Activated CD4-positive, alpha-beta T cell treated with anti-CD3 and anti-CD28 coated beads, Interleukin-2, amount 10 ng/mL, durations not matched to agents 7 days and 5 days (primary cell): ENCODE measurements around the gene FAM81A. TPM values are rescaled to one million over a fixed set of nuclear protein-coding genes. Genes with fewer than 3 reads are reported as not detected.
"Not testable (repeated sequence)": the region's sequence is repeated elsewhere in the genome, so short reads cannot be mapped to it uniquely, and the experiment has no call there.

Experiments
- CTCF ChIA-PET: fragments of 350-600 bp; sonication (Branson Sonifier 250); formaldehyde crosslinking; loops from one replicate; lab custom pipeline; 2021; ENCODE audit warnings: antibody characterized with exemption; lab: Charles Lee
- POLR2A ChIA-PET: fragments of 350-600 bp; sonication (Branson Sonifier 250); formaldehyde crosslinking; loops from one replicate; lab custom pipeline; 2021; ENCODE audit warnings: antibody characterized with exemption; lab: Charles Lee
- DNase-seq: peaks from one replicate; pipeline ENCODE4 v3.0.0-alpha.2; 2020
- H3K27ac Mint-ChIP-seq: one replicate; pipeline ENCODE4 v1.8.0; 2021; ENCODE audit warnings: mild to moderate bottlenecking, moderate library complexity, mixed read lengths
- H3K27me3 Mint-ChIP-seq: one replicate; pipeline ENCODE4 v1.8.0; 2021; ENCODE audit warnings: mixed read lengths
- H3K36me3 Mint-ChIP-seq: one replicate; pipeline ENCODE4 v1.8.0; 2021; ENCODE audit warnings: low read depth, mixed read lengths
- H3K4me1 Mint-ChIP-seq: one replicate; pipeline ENCODE4 v1.8.0; 2021; ENCODE audit warnings: mixed read lengths
- H3K4me3 Mint-ChIP-seq: one replicate; pipeline ENCODE4 v1.8.0; 2021; ENCODE audit warnings: mild to moderate bottlenecking, moderate library complexity, mixed read lengths
- H3K9me3 Mint-ChIP-seq: one replicate; pipeline ENCODE4 v1.8.0; 2021; ENCODE audit warnings: mixed read lengths
- total RNA-seq, 2 experiments: library from RNA; stranded (reverse); gene quantifications; one replicate each; pipeline ENCODE4 v1.2.3, GENCODE V29; 2021

FAM81A gene
- total RNA-seq, 2 experiments from 2014 or later, result 0.57 to 0.73 TPM

DNA sequence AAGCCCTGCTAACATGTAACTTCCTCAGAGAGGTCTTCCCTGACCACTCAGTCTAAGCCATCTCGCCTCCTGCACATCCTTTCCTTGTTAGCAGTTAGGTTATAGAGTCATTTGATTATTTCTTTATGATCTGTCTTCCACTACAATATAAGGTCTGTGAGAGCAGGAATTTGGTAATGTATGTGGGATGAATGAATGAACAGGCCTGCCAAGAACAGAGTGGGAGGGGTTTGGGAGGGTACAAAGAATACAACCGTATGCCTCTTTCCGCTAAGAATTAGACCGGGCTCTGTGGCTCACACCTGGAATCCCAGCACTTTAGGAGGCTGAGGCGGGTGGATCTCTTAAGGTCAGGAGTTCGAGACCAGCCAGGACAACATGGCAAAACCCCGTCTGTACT, 32.9 kb upstream of the FAM81A start:
- no peak overlapping the region for H3K27ac Mint-ChIP-seq
- H3K36me3 Mint-ChIP-seq, result no peaks in the 10 kb centered on the region
- ChIA-PET CTCF (no interaction called here), POLR2A (no interaction called here)
- no peak overlapping the region for H3K4me3 Mint-ChIP-seq
- H3K27me3 Mint-ChIP-seq, result peaks cover 22% of the 10 kb centered on the region
- H3K9me3 Mint-ChIP-seq, result no peaks in the 10 kb centered on the region
- peaks cover 2% of the 10 kb centered on the region for H3K4me1 Mint-ChIP-seq
- no peak for DNase-seq

DNA sequence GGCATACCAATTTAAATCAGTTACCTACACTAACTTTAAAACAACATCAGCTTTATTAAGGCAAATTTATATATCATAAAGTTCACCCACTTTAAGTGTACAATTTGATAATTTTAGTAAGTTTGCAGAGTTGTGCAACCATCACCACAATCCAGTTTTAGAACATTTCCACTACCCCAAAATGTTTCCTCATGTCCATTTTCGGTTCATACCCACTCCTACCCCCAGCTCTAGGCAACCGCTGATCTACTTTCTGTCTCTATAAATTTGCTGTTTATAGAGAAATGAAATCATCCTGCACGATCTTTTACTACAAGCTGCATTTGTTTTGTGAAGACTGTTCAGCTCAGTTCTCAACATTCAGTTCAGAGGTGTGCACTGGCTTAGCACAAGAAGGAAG, 31.5 kb upstream of the FAM81A start:
- no peak overlapping the region for H3K4me3 Mint-ChIP-seq
- no peaks in the 10 kb centered on the region for H3K36me3 Mint-ChIP-seq
- peaks cover 15% of the 10 kb centered on the region for H3K27me3 Mint-ChIP-seq
- no peaks in the 10 kb centered on the region for H3K9me3 Mint-ChIP-seq
- no peak overlapping the region for H3K27ac Mint-ChIP-seq
- H3K4me1 Mint-ChIP-seq, result peaks cover 15% of the 10 kb centered on the region
- ChIA-PET CTCF (interaction anchor here (0.7 kb wide), 1 partner anchor 1449 kb away, joined by 3 read pairs; no protein-coding TSS in a partner anchor), POLR2A (no interaction called here)
- DNase-seq, result no peak

DNA sequence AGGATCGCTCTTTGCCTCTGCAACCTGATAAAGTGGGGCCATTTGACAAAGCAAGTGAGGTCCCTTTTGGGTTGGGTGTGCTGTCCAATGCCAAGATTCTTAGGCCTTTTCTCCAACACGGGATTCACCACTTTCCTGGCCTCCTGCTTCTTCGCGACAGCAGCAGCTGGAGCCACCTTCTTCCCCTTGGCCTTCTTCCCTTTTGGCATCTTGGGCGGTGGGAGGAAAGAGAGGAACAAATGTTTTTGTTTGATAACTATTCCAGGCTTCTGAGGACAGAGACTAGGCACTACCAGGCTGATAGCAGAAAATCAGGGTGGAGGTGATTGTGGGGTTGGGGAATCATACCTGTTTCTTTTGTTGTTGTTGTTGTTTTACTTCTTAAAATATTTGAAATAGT, 30.0 kb upstream of the FAM81A start:
- H3K9me3 Mint-ChIP-seq, result no peaks in the 10 kb centered on the region
- ChIA-PET POLR2A (no interaction called here), CTCF (no interaction called here)
- peaks cover 10% of the 10 kb centered on the region for H3K27me3 Mint-ChIP-seq
- H3K4me3 Mint-ChIP-seq, result no peak overlapping the region
- no peaks in the 10 kb centered on the region for H3K36me3 Mint-ChIP-seq
- H3K4me1 Mint-ChIP-seq, result peaks cover 19% of the 10 kb centered on the region
- DNase-seq, result no peak
- H3K27ac Mint-ChIP-seq, result no peak overlapping the region

DNA sequence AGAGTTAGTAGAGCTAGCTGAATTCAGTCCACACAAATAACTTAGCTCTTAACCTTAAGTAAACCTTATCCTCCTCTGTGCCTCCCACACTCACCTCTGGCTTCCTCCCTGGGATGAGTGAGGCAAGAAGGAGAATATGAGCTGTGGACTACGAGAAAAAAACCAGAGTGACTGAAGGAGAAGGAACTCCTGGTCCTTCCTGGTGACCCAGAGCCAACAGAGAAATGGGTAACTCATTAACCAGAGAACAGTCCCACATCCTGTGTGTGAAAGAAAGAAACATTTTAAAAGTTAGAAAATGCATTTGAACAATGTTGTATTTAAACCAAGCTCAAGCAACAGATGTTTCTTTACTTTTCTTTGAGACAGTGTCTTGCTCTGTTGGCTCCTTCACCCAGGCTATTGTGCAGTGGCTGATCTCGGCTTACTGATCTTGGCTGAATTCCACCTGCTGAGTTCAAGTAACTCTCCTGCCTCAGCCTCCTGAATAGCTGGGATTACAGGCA, 27.5 kb upstream of the FAM81A start:
- CTCF ChIA-PET, result interaction anchor here (0.6 to 1.6 kb wide), 4 partner anchors 11 to 282 kb away, joined by 3 to 5 read pairs (median 3); no protein-coding TSS in a partner anchor
- H3K4me1 Mint-ChIP-seq, result peaks cover 35% of the 10 kb centered on the region
- no peaks in the 10 kb centered on the region for H3K36me3 Mint-ChIP-seq
- no peak overlapping the region for H3K27ac Mint-ChIP-seq
- no peaks in the 10 kb centered on the region for H3K9me3 Mint-ChIP-seq
- DNase-seq, result no peak
- no peak overlapping the region for H3K4me3 Mint-ChIP-seq
- peaks cover 15% of the 10 kb centered on the region for H3K27me3 Mint-ChIP-seq
- POLR2A ChIA-PET, result no interaction called here

DNA sequence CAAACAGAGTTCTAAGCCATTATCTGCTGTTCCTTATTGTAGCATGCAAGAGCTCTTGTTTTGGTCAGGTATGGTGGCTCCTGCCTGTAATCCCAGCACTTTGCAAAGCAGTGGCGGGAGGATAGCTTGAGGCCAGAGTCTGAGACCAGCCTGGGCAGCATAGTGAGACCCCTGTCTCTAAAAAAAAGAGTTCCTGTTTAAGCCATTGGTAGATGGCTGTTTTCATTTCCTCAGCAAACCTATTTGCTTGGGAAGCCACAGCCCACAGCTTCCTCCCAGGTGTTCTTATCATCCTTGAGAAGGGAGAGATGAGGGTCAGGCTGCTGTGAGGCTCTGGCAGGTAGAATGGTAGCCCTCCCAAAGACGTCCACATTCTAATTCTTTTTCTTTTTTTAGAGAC, 24.4 kb upstream of the FAM81A start:
- Mint-ChIP-seq H3K27me3 (peaks cover 29% of the 10 kb centered on the region), H3K4me1 (peaks cover 35% of the 10 kb centered on the region), H3K27ac (no peak overlapping the region), H3K36me3 (no peaks in the 10 kb centered on the region), H3K9me3 (no peaks in the 10 kb centered on the region), H3K4me3 (no peak overlapping the region)
- ChIA-PET POLR2A (no interaction called here), CTCF (interaction anchor here (0.7 to 2.1 kb wide), 6 partner anchors 10 to 256 kb away, joined by 3 to 5 read pairs (median 3); no protein-coding TSS in a partner anchor)
- DNase-seq, result no peak

DNA sequence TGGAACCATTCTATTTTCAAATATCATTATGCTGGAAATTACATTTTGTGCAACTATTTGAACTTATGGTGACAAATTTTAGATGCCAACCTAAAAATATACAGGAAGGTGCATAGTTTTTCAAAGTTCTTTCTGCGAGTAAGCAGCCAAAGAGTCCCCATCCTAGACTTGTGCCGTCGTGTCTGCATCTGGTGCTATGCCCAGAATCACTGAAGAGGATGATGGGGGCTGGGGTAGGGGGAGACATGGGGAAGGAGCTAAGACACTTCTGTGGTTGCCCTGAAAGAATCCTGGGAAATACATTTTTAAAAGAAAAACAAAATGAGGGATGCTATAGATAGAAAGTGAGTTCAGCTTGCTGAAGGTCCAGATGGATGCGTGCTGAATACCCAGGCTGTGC, 21.2 kb upstream of the FAM81A start:
- ChIA-PET POLR2A (no interaction called here), CTCF (interaction anchor here (1.3 to 1.6 kb wide), 2 partner anchors 19 to 28 kb away, joined by 4 read pairs; no protein-coding TSS in a partner anchor)
- Mint-ChIP-seq H3K9me3 (no peaks in the 10 kb centered on the region), H3K4me1 (peaks cover 38% of the 10 kb centered on the region), H3K27ac (no peak overlapping the region), H3K36me3 (no peaks in the 10 kb centered on the region), H3K27me3 (peaks cover 36% of the 10 kb centered on the region), H3K4me3 (no peak overlapping the region)
- DNase-seq, result no peak

DNA sequence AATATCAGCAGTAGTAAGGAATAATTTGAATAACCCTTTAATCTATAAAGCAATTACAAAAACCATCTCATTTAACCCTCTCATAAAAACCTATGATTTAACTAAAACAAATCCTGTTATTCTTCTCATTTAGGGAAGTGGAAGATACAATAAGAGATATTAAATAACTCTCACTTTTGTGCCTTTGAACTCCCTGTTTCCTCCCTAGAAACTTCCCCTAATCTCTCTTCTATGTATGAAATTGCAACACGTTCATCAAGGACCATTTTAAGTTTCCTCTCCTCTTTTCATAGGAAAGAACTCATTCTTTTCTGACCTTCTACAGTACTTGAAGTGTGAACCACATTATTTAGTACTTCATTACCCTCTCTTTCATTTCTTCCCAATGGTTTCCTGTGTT, 18.8 kb upstream of the FAM81A start:
- CTCF ChIA-PET, result interaction anchor here (1.0 kb wide), 1 partner anchor 13 kb away, joined by 4 read pairs; no protein-coding TSS in a partner anchor
- peaks cover 42% of the 10 kb centered on the region for H3K27me3 Mint-ChIP-seq
- H3K9me3 Mint-ChIP-seq, result no peaks in the 10 kb centered on the region
- no peak overlapping the region for H3K27ac Mint-ChIP-seq
- DNase-seq, result no peak
- POLR2A ChIA-PET, result no interaction called here
- H3K4me3 Mint-ChIP-seq, result no peak overlapping the region
- no peaks in the 10 kb centered on the region for H3K36me3 Mint-ChIP-seq
- peaks cover 22% of the 10 kb centered on the region for H3K4me1 Mint-ChIP-seq

DNA sequence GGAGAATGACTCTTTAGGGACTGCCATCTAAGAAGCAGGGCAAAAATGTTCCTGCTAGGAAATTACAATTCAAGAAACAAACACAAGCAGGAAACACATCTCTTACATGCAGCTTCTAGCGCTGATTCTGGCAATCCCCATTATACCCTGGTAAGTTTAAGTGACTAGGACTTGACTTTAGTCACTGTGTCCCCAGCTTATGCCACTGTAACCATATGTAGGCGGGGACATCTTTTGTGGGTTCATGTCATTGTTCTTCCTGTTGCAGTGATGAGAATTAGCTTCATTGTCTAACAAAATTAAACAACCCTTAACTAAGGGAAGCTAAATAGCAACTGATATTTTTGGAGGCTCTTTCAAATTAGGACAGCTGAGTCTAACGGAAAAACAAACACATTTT, 17.9 kb upstream of the FAM81A start:
- ChIA-PET CTCF (interaction anchor here (1.0 to 1.5 kb wide), 2 partner anchors 8 to 12 kb away, joined by 3 to 4 read pairs; no protein-coding TSS in a partner anchor), POLR2A (no interaction called here)
- peak; percentile 36 for DNase-seq
- no peaks in the 10 kb centered on the region for H3K36me3 Mint-ChIP-seq
- no peak overlapping the region for H3K27ac Mint-ChIP-seq
- H3K9me3 Mint-ChIP-seq, result no peaks in the 10 kb centered on the region
- H3K4me3 Mint-ChIP-seq, result no peak overlapping the region
- H3K4me1 Mint-ChIP-seq, result peaks cover 19% of the 10 kb centered on the region
- peaks cover 46% of the 10 kb centered on the region for H3K27me3 Mint-ChIP-seq

DNA sequence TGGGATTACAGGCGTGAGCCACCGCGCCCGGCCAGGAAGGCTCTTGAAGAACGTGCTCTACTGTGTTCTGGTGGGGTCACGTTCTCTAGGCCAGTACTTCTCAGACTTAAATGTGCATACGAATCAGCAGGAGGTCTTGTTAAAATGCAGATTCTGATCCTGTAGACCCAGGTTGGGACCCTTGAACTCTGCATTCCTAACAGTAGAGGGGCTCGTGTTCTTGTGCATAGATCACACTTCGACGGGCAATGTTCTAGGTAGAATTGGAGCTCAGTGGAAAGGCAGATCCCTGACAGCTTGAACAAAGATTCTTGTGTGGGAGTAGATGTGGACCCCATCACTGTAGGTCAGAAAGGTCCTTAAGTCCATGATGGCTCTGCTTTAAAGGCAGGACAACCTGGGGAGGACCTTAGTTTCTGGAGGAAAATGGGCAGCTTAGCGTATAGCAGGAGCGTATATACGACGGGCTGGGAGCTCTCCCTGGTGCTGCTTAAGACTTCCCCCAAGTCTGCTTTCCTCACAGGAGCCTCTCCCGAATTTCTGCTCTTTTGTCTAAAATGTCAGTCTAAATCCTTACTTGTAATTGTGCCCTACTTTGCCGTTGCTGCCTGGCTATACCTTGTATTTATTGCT, 16.9 kb upstream of the FAM81A start:
- ChIA-PET POLR2A (no interaction called here), CTCF (interaction anchor here (1.5 kb wide), 1 partner anchor 9 kb away, joined by 3 read pairs; no protein-coding TSS in a partner anchor)
- Mint-ChIP-seq H3K27me3 (peaks cover 42% of the 10 kb centered on the region), H3K27ac (no peak overlapping the region), H3K9me3 (no peaks in the 10 kb centered on the region), H3K36me3 (no peaks in the 10 kb centered on the region), H3K4me1 (peaks cover 19% of the 10 kb centered on the region), H3K4me3 (no peak overlapping the region)
- DNase-seq, result no peak

DNA sequence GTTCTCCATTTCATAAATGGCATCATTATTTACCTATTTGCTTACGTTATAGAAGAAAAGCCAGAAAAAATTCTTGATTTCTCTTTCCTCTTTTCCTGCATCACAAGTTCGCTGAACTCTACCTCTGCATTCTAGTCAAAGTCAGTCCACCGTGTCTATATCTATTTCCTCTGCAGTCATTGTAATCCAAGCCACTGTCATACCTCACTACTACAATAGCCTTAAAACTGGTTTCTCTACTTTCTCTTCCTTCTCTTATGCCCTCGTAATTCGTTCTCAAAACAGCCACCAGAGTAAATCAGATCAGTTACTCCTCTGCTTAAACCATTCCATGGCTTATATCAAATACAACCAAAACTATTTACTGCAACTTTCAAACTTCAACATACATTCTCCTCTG, 13.4 kb upstream of the FAM81A start:
- Mint-ChIP-seq H3K27me3 (peaks cover 41% of the 10 kb centered on the region), H3K4me3 (no peak overlapping the region), H3K27ac (no peak overlapping the region), H3K36me3 (no peaks in the 10 kb centered on the region), H3K9me3 (peaks cover 4% of the 10 kb centered on the region), H3K4me1 (peaks cover 12% of the 10 kb centered on the region)
- CTCF ChIA-PET, result no interaction called here
- POLR2A ChIA-PET, result no interaction called here
- DNase-seq, result no peak

DNA sequence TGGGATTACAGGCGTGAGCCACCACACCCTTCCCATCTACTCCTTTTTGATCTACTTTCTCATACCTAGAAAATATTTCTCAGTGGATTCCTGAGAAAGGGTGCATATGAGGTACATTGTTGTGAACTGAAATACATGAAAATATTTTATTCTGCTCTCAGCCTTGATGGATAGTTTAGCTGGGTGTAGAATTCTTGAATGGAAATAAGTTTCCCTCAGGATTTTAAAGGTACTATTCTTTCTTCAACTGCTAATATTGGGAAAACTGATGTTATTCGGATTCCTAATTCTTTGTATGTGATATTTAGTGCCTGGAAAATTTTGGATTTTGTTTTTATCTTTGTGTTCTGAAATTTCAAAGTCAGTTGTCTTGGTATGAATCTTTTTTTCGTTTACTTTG, 9.1 kb upstream of the FAM81A start:
- H3K4me3 Mint-ChIP-seq, DNase-seq, H3K27ac Mint-ChIP-seq, CTCF ChIA-PET, POLR2A ChIA-PET, H3K4me1 Mint-ChIP-seq, H3K36me3 Mint-ChIP-seq, H3K9me3 Mint-ChIP-seq: not testable (repeated sequence)
- H3K27me3 Mint-ChIP-seq, result peaks cover 41% of the 10 kb centered on the region

DNA sequence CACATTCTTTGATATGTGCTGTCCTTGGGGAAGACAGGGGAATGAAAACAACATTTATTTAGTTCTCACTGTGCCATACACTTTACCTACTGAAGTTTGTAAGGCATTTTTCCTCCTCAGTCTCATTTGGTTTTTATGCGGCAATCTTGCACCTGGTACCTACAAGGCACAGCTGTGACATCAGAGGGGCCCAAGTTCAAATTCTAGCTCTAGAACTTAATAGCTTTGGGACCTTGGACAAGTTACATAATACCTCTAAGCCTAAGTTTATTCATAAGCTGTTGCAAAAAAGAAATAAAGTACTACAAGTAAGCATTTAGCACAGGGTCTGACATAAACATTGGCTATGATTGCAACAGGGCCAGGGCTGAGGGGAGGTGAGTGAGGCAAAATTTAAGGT, 5.6 kb upstream of the FAM81A start:
- DNase-seq, result no peak
- ChIA-PET CTCF (interaction anchor here (0.9 kb wide), 1 partner anchor 13 kb away, joined by 4 read pairs; no protein-coding TSS in a partner anchor), POLR2A (no interaction called here)
- Mint-ChIP-seq H3K4me3 (no peak overlapping the region), H3K27ac (no peak overlapping the region), H3K27me3 (peaks cover 53% of the 10 kb centered on the region), H3K9me3 (peaks cover 7% of the 10 kb centered on the region), H3K36me3 (no peaks in the 10 kb centered on the region), H3K4me1 (peaks cover 7% of the 10 kb centered on the region)

DNA sequence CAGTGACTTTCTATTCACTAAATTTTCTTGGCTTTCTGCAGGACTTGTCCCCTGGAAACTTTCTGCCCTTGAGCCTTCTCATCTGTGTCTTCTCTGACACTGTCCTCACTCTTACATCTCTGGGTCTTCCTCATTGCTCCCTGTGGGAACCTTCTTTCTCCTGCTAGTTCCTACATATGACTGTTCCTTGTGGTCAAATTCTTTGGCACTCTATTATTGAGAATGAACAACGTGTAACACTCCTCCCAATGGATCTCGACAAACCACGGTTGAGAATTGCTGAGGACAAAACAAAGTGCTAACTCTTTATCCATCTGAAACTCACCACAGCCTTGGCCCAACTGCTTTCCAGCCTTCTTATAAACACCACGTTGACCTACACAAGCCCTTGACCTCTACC, 3.5 kb upstream of the FAM81A start:
- Mint-ChIP-seq H3K36me3 (no peaks in the 10 kb centered on the region), H3K4me1 (peaks cover 17% of the 10 kb centered on the region), H3K27me3 (peaks cover 58% of the 10 kb centered on the region), H3K9me3 (peaks cover 4% of the 10 kb centered on the region), H3K4me3 (no peak overlapping the region), H3K27ac (no peak overlapping the region)
- CTCF ChIA-PET, result no interaction called here
- POLR2A ChIA-PET, result no interaction called here
- DNase-seq, result no peak
